Heart left ventricle (tissue), 13 donors: Measurements from ENCODE around the gene HMGXB4.

Experiments used
- CTCF ChIP-seq, 12 donors: fragments of 200-600 bp; sonication (generic) in 4 of 12; IDR thresholded peaks; one replicate each; pipeline versions ENCODE4 v1.5.0 to v1.8.0; 2018 to 2022; ENCODE audit warnings: antibody characterized with exemption in 12 of 12, mild to moderate bottlenecking in 5 of 12
- POLR2A ChIP-seq, 2 donors: fragments of 450-650 bp; IDR thresholded peaks; one replicate each; pipeline ENCODE4 v1.6.1; 2017; ENCODE audit warnings: antibody characterized with exemption in 2 of 2, mild to moderate bottlenecking in 2 of 2, moderate library complexity in 2 of 2
- donor health status: ischemic (EF 13 %, LVEDD 7.1; RV severe dilation, severe dysfunction).
- donor health status: DM: no; HTN: yes; CAD: no.
- donor health status: DM: no; HTN: no; CAD: no.
- donor health status: ischemic (EF 25% LVEDD 6.9; RV normal size, moderate dysfunction).
- donor health status: ischemic (EF 25% LVEDD 5.7; RV mildly dilated, moderate dysfunction).
- donor health status: ischemic (EF 35%, LVEDD 5.7; RV mildly dilated, moderate dysfunction).
- donor health status: nonischemic (EF 11% LVEDD 7.7; RV severe dilation, severe dysfunction).
- donor health status: DM: yes; HTN: yes; CAD: no.
- donor health status: PGD.
- donor health status: ischemic (EF 29% LVEDD 5.4; RV normal size, mild dysfunction).
- donor health status: nonischemic (EF 23%, LVEDD 6.1; RV moderate dilation, normal function).

GRCh38 chr22:35209203-35209602 lies 48.1 kb upstream of the HMGXB4 start:
- TF ChIP-seq CTCF (IDR thresholded peaks at IDR 0.05) (no peak), POLR2A (IDR thresholded peaks at IDR 0.05) (no peak)
